ENCODE measurements around the gene YPEL2.

Gene YPEL2

GRCh38 chr17:59376506-59376905 lies 45.1 kb downstream of the YPEL2 start:
- Histone ChIP-seq H3K4me3 (ENCODE audit: insufficient read depth, low read depth, low read length) (no peak overlapping the region), H3K27me3 (ENCODE audit: control insufficient read depth, insufficient read depth, low read length, poor library complexity, severe bottlenecking) (no peaks in the 10 kb centered on the region), H3K9me3 (ENCODE audit: control insufficient read depth, low read length) (no peaks in the 10 kb centered on the region), H3K4me1 (ENCODE audit: control insufficient read depth, insufficient read depth, low read length) (peaks cover 20% of the 10 kb centered on the region), H3K27ac (ENCODE audit: insufficient read depth, low read depth, low read length, poor library complexity, severe bottlenecking) (no peak overlapping the region), H3K36me3 (ENCODE audit: control insufficient read depth, insufficient read depth, low read length) (no peaks in the 10 kb centered on the region)
- WGBS, 2 experiments: 93% methylated on average over 5 of the region's 5 CpGs

DNA sequence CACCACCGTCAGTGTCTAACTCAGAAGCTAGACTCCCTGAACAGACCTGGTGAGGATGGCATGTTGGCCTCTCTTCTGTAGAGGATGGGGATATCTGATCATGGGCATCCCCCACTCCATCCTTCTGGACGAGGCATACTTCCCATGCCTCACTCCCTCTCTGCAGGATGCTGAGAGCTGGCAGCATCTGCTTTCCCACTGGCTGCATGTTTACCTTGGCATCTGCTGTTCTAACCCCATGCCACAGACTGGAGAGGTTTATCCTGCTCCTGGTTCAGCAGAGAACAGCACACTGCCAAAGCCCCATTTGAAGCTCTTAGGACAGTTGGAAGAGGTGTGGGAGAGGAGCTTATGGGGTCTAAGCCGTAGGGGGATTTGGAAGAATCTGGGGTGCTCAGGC lies 46.0 kb downstream of the YPEL2 start:
- WGBS, 2 experiments: 90 to 92% methylated on average over 3 of the region's 3 CpGs
- H3K36me3 ChIP-seq (ENCODE audit: control insufficient read depth, insufficient read depth, low read length): no peaks in the 10 kb centered on the region
- H3K4me1 ChIP-seq (ENCODE audit: control insufficient read depth, insufficient read depth, low read length): peaks cover 11% of the 10 kb centered on the region
- H3K27ac ChIP-seq (ENCODE audit: insufficient read depth, low read depth, low read length, poor library complexity, severe bottlenecking): no peak overlapping the region
- H3K27me3 ChIP-seq (ENCODE audit: control insufficient read depth, insufficient read depth, low read length, poor library complexity, severe bottlenecking): no peaks in the 10 kb centered on the region
- H3K9me3 ChIP-seq (ENCODE audit: control insufficient read depth, low read length): no peaks in the 10 kb centered on the region
- H3K4me3 ChIP-seq (ENCODE audit: insufficient read depth, low read depth, low read length): no peak overlapping the region

GRCh38 chr17:59378675-59379074 lies 47.2 kb downstream of the YPEL2 start:
- no peaks in the 10 kb centered on the region for H3K36me3 ChIP-seq (ENCODE audit: control insufficient read depth, insufficient read depth, low read length)
- WGBS, 2 experiments: 88 to 90% methylated on average over 4 of the region's 4 CpGs
- no peaks in the 10 kb centered on the region for H3K27me3 ChIP-seq (ENCODE audit: control insufficient read depth, insufficient read depth, low read length, poor library complexity, severe bottlenecking)
- H3K4me1 ChIP-seq (ENCODE audit: control insufficient read depth, insufficient read depth, low read length): no peaks in the 10 kb centered on the region
- no peak overlapping the region for H3K4me3 ChIP-seq (ENCODE audit: insufficient read depth, low read depth, low read length)
- H3K27ac ChIP-seq (ENCODE audit: insufficient read depth, low read depth, low read length, poor library complexity, severe bottlenecking): no peak overlapping the region
- H3K9me3 ChIP-seq (ENCODE audit: control insufficient read depth, low read length): no peaks in the 10 kb centered on the region

GRCh38 chr17:59380474-59380873 lies 49.0 kb downstream of the YPEL2 start:
- Histone ChIP-seq H3K27me3 (ENCODE audit: control insufficient read depth, insufficient read depth, low read length, poor library complexity, severe bottlenecking) (no peaks in the 10 kb centered on the region), H3K36me3 (ENCODE audit: control insufficient read depth, insufficient read depth, low read length) (no peaks in the 10 kb centered on the region), H3K9me3 (ENCODE audit: control insufficient read depth, low read length) (no peaks in the 10 kb centered on the region), H3K4me1 (ENCODE audit: control insufficient read depth, insufficient read depth, low read length) (no peaks in the 10 kb centered on the region), H3K4me3 (ENCODE audit: insufficient read depth, low read depth, low read length) (no peak overlapping the region), H3K27ac (ENCODE audit: insufficient read depth, low read depth, low read length, poor library complexity, severe bottlenecking) (no peak overlapping the region)
- WGBS, 2 experiments: 94 to 95% methylated on average over 3 of the region's 3 CpGs

- no peaks in the 10 kb centered on the region for H3K4me1 ChIP-seq (ENCODE audit: control insufficient read depth, insufficient read depth, low read length)
- H3K9me3 ChIP-seq (ENCODE audit: control insufficient read depth, low read length): no peaks in the 10 kb centered on the region
- H3K27me3 ChIP-seq (ENCODE audit: control insufficient read depth, insufficient read depth, low read length, poor library complexity, severe bottlenecking): no peaks in the 10 kb centered on the region
- WGBS, 2 experiments: 96% methylated on average over 7 of the region's 8 CpGs
- no peak overlapping the region for H3K4me3 ChIP-seq (ENCODE audit: insufficient read depth, low read depth, low read length)
- no peak overlapping the region for H3K27ac ChIP-seq (ENCODE audit: insufficient read depth, low read depth, low read length, poor library complexity, severe bottlenecking)
- H3K36me3 ChIP-seq (ENCODE audit: control insufficient read depth, insufficient read depth, low read length): no peaks in the 10 kb centered on the region
Observed at GRCh38 chr17:59381716-59382570, 50.5 kb downstream of the YPEL2 start.

GRCh38 chr17:59383893-59384292 lies 52.4 kb downstream of the YPEL2 start:
- no peaks in the 10 kb centered on the region for H3K36me3 ChIP-seq (ENCODE audit: control insufficient read depth, insufficient read depth, low read length)
- no peaks in the 10 kb centered on the region for H3K9me3 ChIP-seq (ENCODE audit: control insufficient read depth, low read length)
- no peak overlapping the region for H3K4me3 ChIP-seq (ENCODE audit: insufficient read depth, low read depth, low read length)
- 91 to 97% methylated on average over 3 to 4 of the region's 4 CpGs for WGBS, 2 experiments
- no peaks in the 10 kb centered on the region for H3K4me1 ChIP-seq (ENCODE audit: control insufficient read depth, insufficient read depth, low read length)
- no peak overlapping the region for H3K27ac ChIP-seq (ENCODE audit: insufficient read depth, low read depth, low read length, poor library complexity, severe bottlenecking)
- H3K27me3 ChIP-seq (ENCODE audit: control insufficient read depth, insufficient read depth, low read length, poor library complexity, severe bottlenecking): no peaks in the 10 kb centered on the region

DNA sequence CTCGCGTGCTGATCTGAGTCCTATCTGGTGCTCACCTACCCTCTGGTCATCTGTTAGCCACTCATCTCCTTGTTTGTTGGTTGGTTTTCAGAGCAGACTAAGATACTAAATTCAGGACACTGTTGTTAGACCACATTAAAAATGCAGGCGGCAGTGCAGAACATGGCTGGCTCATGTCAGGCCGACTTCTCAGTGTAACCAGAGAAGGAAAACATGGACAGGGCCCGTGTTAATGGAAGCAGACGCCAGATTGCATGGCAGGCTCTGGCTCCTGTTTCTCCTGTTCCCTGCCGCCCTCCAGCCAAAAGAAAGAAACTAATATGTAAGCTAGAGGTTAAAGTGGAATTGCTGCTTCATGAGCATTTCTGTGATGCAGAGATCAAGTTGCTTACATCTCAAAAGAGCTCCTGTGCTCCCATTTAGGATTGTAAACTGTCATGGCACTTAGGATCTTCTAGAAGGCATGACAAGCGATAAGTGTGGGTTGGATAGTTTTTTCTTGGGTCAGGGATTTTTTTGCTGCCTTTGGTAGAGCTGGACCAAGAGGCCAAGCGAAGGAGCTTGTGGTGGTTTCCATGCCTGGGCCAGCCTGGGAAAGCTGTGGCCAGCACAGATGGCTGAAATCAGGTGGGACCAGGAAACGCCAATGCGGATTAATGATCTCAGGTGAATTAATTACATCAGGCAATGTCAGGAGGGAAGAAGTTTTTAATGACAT lies 56.1 kb downstream of the YPEL2 start:
- H3K36me3 ChIP-seq (ENCODE audit: control insufficient read depth, insufficient read depth, low read length): peaks cover 4% of the 10 kb centered on the region
- H3K27ac ChIP-seq (ENCODE audit: insufficient read depth, low read depth, low read length, poor library complexity, severe bottlenecking): no peak overlapping the region
- WGBS, 2 experiments: 94% methylated on average over 11 of the region's 11 CpGs

DNA sequence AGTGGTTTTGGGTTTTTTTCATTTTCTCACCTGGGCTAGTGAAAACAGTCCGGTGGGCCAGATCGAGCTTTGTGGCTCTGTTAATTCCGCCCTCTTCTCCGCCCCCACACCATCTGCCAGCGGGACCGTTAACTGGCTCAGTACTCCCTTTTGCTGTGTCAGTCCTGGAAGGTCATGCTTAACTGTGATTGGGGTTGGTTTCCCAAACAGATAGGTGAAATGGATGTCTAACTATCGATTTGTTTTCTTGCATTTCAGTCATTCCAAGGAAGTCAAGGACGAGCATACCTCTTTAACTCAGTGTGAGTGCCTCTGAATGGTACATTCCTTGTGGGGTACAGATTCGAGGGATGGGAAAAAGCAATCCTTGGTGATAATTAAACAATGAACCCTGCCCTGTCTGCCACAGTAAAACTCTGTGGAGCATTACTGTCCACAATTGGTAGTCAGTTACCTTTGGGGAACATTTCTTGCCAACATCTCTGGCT lies 56.7 kb downstream of the YPEL2 start:
- 88 to 90% methylated on average over 9 of the region's 9 CpGs for WGBS, 2 experiments

More for the DNA sequence above, 56.1 kb downstream of the YPEL2 start:
- Histone ChIP-seq H3K9me3 (ENCODE audit: control insufficient read depth, low read length) (no peaks in the 10 kb centered on the region), H3K4me1 (ENCODE audit: control insufficient read depth, insufficient read depth, low read length) (no peaks in the 10 kb centered on the region), H3K4me3 (ENCODE audit: insufficient read depth, low read depth, low read length) (no peak overlapping the region), H3K27me3 (ENCODE audit: control insufficient read depth, insufficient read depth, low read length, poor library complexity, severe bottlenecking) (no peaks in the 10 kb centered on the region)

DNA sequence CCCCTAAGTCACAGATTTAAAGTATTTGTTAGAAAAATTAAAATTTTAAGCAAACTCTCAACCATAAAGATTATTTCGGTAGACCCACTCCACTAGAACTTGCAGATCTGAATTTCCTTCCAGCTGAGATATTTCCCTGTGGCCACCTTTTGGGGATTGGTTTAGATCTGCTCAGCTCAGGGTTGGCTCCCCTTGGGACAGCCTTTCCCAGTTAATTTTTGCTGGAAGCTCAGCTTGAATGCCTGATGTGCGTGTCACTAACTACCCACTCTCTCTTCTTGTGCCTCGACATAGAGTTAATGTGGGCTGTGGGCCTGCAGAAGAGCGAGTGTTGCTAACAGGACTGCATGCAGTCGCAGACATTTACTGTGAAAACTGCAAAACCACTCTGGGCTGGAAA lies 57.6 kb downstream of the YPEL2 start:
- Histone ChIP-seq H3K27me3 (ENCODE audit: control insufficient read depth, insufficient read depth, low read length, poor library complexity, severe bottlenecking) (no peaks in the 10 kb centered on the region), H3K9me3 (ENCODE audit: control insufficient read depth, low read length) (no peaks in the 10 kb centered on the region), H3K4me3 (ENCODE audit: insufficient read depth, low read depth, low read length) (no peak overlapping the region), H3K4me1 (ENCODE audit: control insufficient read depth, insufficient read depth, low read length) (no peaks in the 10 kb centered on the region), H3K36me3 (ENCODE audit: control insufficient read depth, insufficient read depth, low read length) (peaks cover 10% of the 10 kb centered on the region), H3K27ac (ENCODE audit: insufficient read depth, low read depth, low read length, poor library complexity, severe bottlenecking) (no peak overlapping the region)
- 75 to 76% methylated on average over 5 of the region's 5 CpGs for WGBS, 2 experiments

More for the DNA sequence above, 56.7 kb downstream of the YPEL2 start:
- Histone ChIP-seq H3K36me3 (ENCODE audit: control insufficient read depth, insufficient read depth, low read length) (peaks cover 9% of the 10 kb centered on the region), H3K4me1 (ENCODE audit: control insufficient read depth, insufficient read depth, low read length) (no peaks in the 10 kb centered on the region), H3K9me3 (ENCODE audit: control insufficient read depth, low read length) (no peaks in the 10 kb centered on the region), H3K27ac (ENCODE audit: insufficient read depth, low read depth, low read length, poor library complexity, severe bottlenecking) (no peak overlapping the region), H3K27me3 (ENCODE audit: control insufficient read depth, insufficient read depth, low read length, poor library complexity, severe bottlenecking) (no peaks in the 10 kb centered on the region), H3K4me3 (ENCODE audit: insufficient read depth, low read depth, low read length) (no peak overlapping the region)

GRCh38 chr17:59391021-59391420 lies 59.6 kb downstream of the YPEL2 start:
- Histone ChIP-seq H3K4me1 (ENCODE audit: control insufficient read depth, insufficient read depth, low read length) (no peaks in the 10 kb centered on the region), H3K27ac (ENCODE audit: insufficient read depth, low read depth, low read length, poor library complexity, severe bottlenecking) (no peak overlapping the region), H3K36me3 (ENCODE audit: control insufficient read depth, insufficient read depth, low read length) (peaks cover 16% of the 10 kb centered on the region), H3K9me3 (ENCODE audit: control insufficient read depth, low read length) (no peaks in the 10 kb centered on the region), H3K27me3 (ENCODE audit: control insufficient read depth, insufficient read depth, low read length, poor library complexity, severe bottlenecking) (no peaks in the 10 kb centered on the region), H3K4me3 (ENCODE audit: insufficient read depth, low read depth, low read length) (no peak overlapping the region)
- WGBS, 2 experiments: 97 to 98% methylated on average over 3 to 4 of the region's 4 CpGs
